H9 (cell line): ENCODE results near the gene PLA2G2C. TPM values are rescaled to one million over a fixed set of nuclear protein-coding genes. Genes with fewer than 3 reads are reported as not detected.

ENCODE experiments used
- DNase-seq: peaks from one replicate; pipeline ENCODE4 v3.0.0-alpha.2; 2017
- H2AFZ ChIP-seq: one replicate; pipeline ENCODE4 v1.6.1; 2013; ENCODE audit warnings: mild to moderate bottlenecking, low read length, control low read depth, moderate library complexity
- H2AK5ac ChIP-seq: 2 replicates; pipeline ENCODE4 v1.6.1; 2013; ENCODE audit warnings: low read length, control low read depth, mixed read lengths; ENCODE audit not compliant: insufficient read length
- H2BK120ac ChIP-seq: one replicate; pipeline ENCODE4 v1.6.1; 2013; ENCODE audit warnings: low read depth, mild to moderate bottlenecking, low read length, control low read depth, inconsistent platforms; ENCODE audit not compliant: poor library complexity, severe bottlenecking
- H2BK12ac ChIP-seq: 2 replicates; pipeline ENCODE4 v1.6.1; 2013; ENCODE audit warnings: low read length, control low read depth, mixed read lengths, low read depth; ENCODE audit not compliant: insufficient read length
- H2BK15ac ChIP-seq: 2 replicates; pipeline ENCODE4 v1.6.1; 2013; ENCODE audit warnings: low read depth, low read length, control low read depth
- H2BK20ac ChIP-seq: one replicate; pipeline ENCODE4 v1.6.1; 2013; ENCODE audit warnings: low read depth, mild to moderate bottlenecking, low read length, control low read depth, inconsistent platforms; ENCODE audit not compliant: poor library complexity, severe bottlenecking
- H2BK5ac ChIP-seq: 2 replicates; pipeline ENCODE4 v1.6.1; 2013; ENCODE audit warnings: low read length, control low read depth, mixed read lengths; ENCODE audit not compliant: insufficient read length
- H3K14ac ChIP-seq: 2 replicates; pipeline ENCODE4 v1.6.1; 2013; ENCODE audit warnings: low read length, control low read depth; ENCODE audit not compliant: insufficient read depth
- H3K18ac ChIP-seq: 2 replicates; pipeline ENCODE4 v1.6.1; 2013; ENCODE audit warnings: low read depth, mild to moderate bottlenecking, mixed read lengths, low read length, control low read depth; ENCODE audit not compliant: insufficient read length
- H3K23ac ChIP-seq: 2 replicates; pipeline ENCODE4 v1.6.1; 2013; ENCODE audit warnings: low read length, control low read depth, mixed read lengths, low read depth; ENCODE audit not compliant: insufficient read length
- H3K23me2 ChIP-seq: 2 replicates; pipeline ENCODE4 v1.6.1; 2013; ENCODE audit warnings: low read depth, mild to moderate bottlenecking, mixed read lengths, low read length, control low read depth; ENCODE audit not compliant: insufficient read length, poor library complexity, severe bottlenecking
- H3K27ac ChIP-seq: 2 replicates; pipeline ENCODE4 v1.5.1; 2013; ENCODE audit warnings: low read length, control low read depth, mixed read lengths, low read depth; ENCODE audit not compliant: insufficient read length
- H3K27me3 ChIP-seq: 2 replicates; pipeline ENCODE4 v1.6.1; 2013; ENCODE audit warnings: low read length, control low read depth, inconsistent platforms; ENCODE audit not compliant: insufficient read depth
- H3K4ac ChIP-seq: 2 replicates; pipeline ENCODE4 v1.6.1; 2013; ENCODE audit warnings: low read depth, mild to moderate bottlenecking, control low read depth, inconsistent platforms, low read length, moderate library complexity
- H3K4me1 ChIP-seq: 2 replicates; pipeline ENCODE4 v1.6.1; 2013; ENCODE audit warnings: low read length, control low read depth, inconsistent platforms; ENCODE audit not compliant: insufficient read depth
- H3K4me2 ChIP-seq: 2 replicates; pipeline ENCODE4 v1.6.1; 2013; ENCODE audit warnings: low read length, control low read depth, mixed read lengths; ENCODE audit not compliant: insufficient read length, insufficient read depth
- H3K56ac ChIP-seq: 2 replicates; pipeline ENCODE4 v1.6.1; 2013; ENCODE audit warnings: low read depth, mild to moderate bottlenecking, mixed read lengths, low read length, control low read depth; ENCODE audit not compliant: insufficient read length
- H3K79me1 ChIP-seq: 2 replicates; pipeline ENCODE4 v1.6.1; 2013; ENCODE audit warnings: low read depth, mild to moderate bottlenecking, moderate library complexity, low read length, control low read depth, inconsistent platforms; ENCODE audit not compliant: insufficient read depth, poor library complexity, severe bottlenecking
- H3K79me2 ChIP-seq: 2 replicates; pipeline ENCODE4 v1.6.1; 2013; ENCODE audit warnings: low read length, control low read depth, inconsistent platforms; ENCODE audit not compliant: insufficient read depth
- H3K9ac ChIP-seq: 2 replicates; pipeline ENCODE4 v1.6.1; 2013; ENCODE audit warnings: low read length, control low read depth, mixed read lengths; ENCODE audit not compliant: insufficient read length; ENCODE audit errors: extremely low read depth
- H3K9me3 ChIP-seq: one replicate; pipeline ENCODE4 v1.6.1; 2013; ENCODE audit warnings: low read depth, low read length, inconsistent platforms; ENCODE audit not compliant: control insufficient read depth
- H3T11ph ChIP-seq: one replicate; pipeline ENCODE4 v1.6.1; 2013; ENCODE audit warnings: mild to moderate bottlenecking, low read length, control low read depth, inconsistent platforms
- H4K20me1 ChIP-seq: one replicate; pipeline ENCODE4 v1.6.1; 2013; ENCODE audit not compliant: control insufficient read depth, insufficient read length, insufficient read depth
- H4K5ac ChIP-seq: 2 replicates; pipeline ENCODE4 v1.6.1; 2013; ENCODE audit warnings: low read depth, mild to moderate bottlenecking, mixed read lengths, low read length, control low read depth; ENCODE audit not compliant: insufficient read length
- H4K8ac ChIP-seq: replicated peaks from 2 replicates; pipeline ENCODE4 v1.6.1; 2013; ENCODE audit warnings: low read length, control low read depth, mixed read lengths, low read depth; ENCODE audit not compliant: insufficient read length
- H4K91ac ChIP-seq: 2 replicates; pipeline ENCODE4 v1.6.1; 2013; ENCODE audit warnings: low read depth, mild to moderate bottlenecking, moderate library complexity, mixed read lengths, low read length, control low read depth; ENCODE audit not compliant: insufficient read length
- H3K27ac Mint-ChIP-seq, 3 experiments: 2 replicates in 2 of 3; 3 replicates in 1 of 3; pipeline ENCODE4 v1.8.0; 2020 to 2021; ENCODE audit warnings: mixed read lengths in 3 of 3, mild to moderate bottlenecking in 1 of 3, moderate library complexity in 1 of 3
- H3K27me3 Mint-ChIP-seq: 2 replicates; pipeline ENCODE4 v1.8.0; 2021; ENCODE audit warnings: low read depth, mild to moderate bottlenecking, moderate library complexity, mixed read lengths
- H3K36me3 Mint-ChIP-seq, 3 experiments: 2 replicates in 2 of 3; 3 replicates in 1 of 3; pipeline ENCODE4 v1.8.0; 2020 to 2021; ENCODE audit warnings: low read depth in 3 of 3, mixed read lengths in 3 of 3; ENCODE audit not compliant: insufficient read depth in 1 of 3
- H3K4me1 Mint-ChIP-seq, 2 experiments: 2 replicates each; pipeline ENCODE4 v1.8.0; 2020; ENCODE audit warnings: mixed read lengths in 2 of 2
- H3K4me3 Mint-ChIP-seq, 2 experiments: 2 replicates in 1 of 2; 3 replicates in 1 of 2; pipeline ENCODE4 v1.8.0; 2020 to 2021; ENCODE audit warnings: mild to moderate bottlenecking in 2 of 2, mixed read lengths in 2 of 2, moderate library complexity in 1 of 2
- H3K9me3 Mint-ChIP-seq, 2 experiments: 2 replicates in 1 of 2; 3 replicates in 1 of 2; pipeline ENCODE4 v1.8.0; 2020; ENCODE audit warnings: mild to moderate bottlenecking in 2 of 2, mixed read lengths in 2 of 2, moderate library complexity in 1 of 2
- CTCF ChIP-seq: fragments of 200-600 bp; sonication (generic); conservative IDR thresholded peaks from 3 replicates; pipeline ENCODE4 v1.8.0; 2021; ENCODE audit warnings: antibody characterized with exemption, mild to moderate bottlenecking
- WGBS: extraction: QIAGEN DNeasy Blood & Tissue Kit; methylation state at CpG from one replicate; pipeline ENCODE4 v1.1.7; 2013; ENCODE audit warnings: missing lambda C conversion rate, low lambda C conversion rate, mixed read lengths; ENCODE audit not compliant: insufficient read length; ENCODE audit errors: extremely low coverage; 5-methylcytosine and 5-hydroxymethylcytosine counted together
- total RNA-seq: library from RNA; stranded (reverse); gene quantifications from 2 replicates; pipeline ENCODE4 v1.2.1, GENCODE V29; 2021

The PLA2G2C gene
- total RNA-seq, 1 experiment from 2014 or later, result not detected

DNA sequence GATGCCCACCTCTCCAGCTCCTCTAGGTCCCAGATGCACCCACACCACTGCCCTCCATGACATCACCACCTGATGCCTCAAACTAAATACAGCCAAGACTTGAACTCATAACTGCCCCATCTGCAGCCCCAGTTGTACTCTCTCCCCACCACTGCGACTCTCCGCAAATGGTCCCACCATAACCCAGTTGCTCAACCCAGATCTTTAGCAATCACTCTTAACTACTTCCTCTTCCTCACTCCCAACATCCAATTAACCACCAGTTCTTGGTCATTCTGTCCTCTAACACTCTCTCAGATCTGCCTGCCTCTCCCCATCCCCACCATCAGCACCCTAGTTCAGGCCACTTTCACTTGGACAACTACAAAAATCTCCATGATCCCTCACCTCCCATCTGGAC is 36.8 kb upstream of the PLA2G2C start:
- Histone ChIP-seq H4K5ac (no peak overlapping the region), H2AFZ (no peak overlapping the region), H3K27ac (no peak overlapping the region), H3K79me1 (no peaks in the 10 kb centered on the region), H3K9ac (no peak overlapping the region), H3K56ac (no peak overlapping the region), H3K18ac (no peak overlapping the region), H2BK5ac (no peak overlapping the region), H2BK20ac (no peak overlapping the region), H3K4me1 (no peaks in the 10 kb centered on the region), H2BK12ac (no peak overlapping the region), H3K23ac (no peak overlapping the region), H3K79me2 (no peaks in the 10 kb centered on the region), H3K14ac (no peak overlapping the region), H3K4ac (no peak overlapping the region), H3K9me3 (no peaks in the 10 kb centered on the region), H2BK15ac (no peak overlapping the region), H4K8ac (no peak overlapping the region), H4K91ac (no peak overlapping the region), H4K20me1 (no peaks in the 10 kb centered on the region), H2AK5ac (no peak overlapping the region), H3T11ph (no peak overlapping the region), H3K23me2 (no peaks in the 10 kb centered on the region), H3K27me3 (peaks cover 2% of the 10 kb centered on the region; the same call in 1 of the 2 replicates), H2BK120ac (no peak overlapping the region), H3K4me2 (no peak overlapping the region)
- Mint-ChIP-seq H3K27ac (no peak overlapping the region; a peak in 1 of 7 replicates), H3K36me3 (no peaks in the 10 kb centered on the region), H3K9me3 (no peaks in the 10 kb centered on the region), H3K4me1 (peaks cover 4 to 14% of the 10 kb centered on the region in 2 experiments), H3K4me3 (no peak overlapping the region), H3K27me3 (peaks cover 47% of the 10 kb centered on the region)
- WGBS, result no CpG with 5 or more reads among the region's 2 CpGs
- DNase-seq, result no peak
- TF ChIP-seq CTCF, result no peak
